ENCODE data around the gene ZC2HC1B.
A peak's percentile ranks its signal among the peaks of the same experiment; 100 is the strongest.

ZC2HC1B gene

DNA sequence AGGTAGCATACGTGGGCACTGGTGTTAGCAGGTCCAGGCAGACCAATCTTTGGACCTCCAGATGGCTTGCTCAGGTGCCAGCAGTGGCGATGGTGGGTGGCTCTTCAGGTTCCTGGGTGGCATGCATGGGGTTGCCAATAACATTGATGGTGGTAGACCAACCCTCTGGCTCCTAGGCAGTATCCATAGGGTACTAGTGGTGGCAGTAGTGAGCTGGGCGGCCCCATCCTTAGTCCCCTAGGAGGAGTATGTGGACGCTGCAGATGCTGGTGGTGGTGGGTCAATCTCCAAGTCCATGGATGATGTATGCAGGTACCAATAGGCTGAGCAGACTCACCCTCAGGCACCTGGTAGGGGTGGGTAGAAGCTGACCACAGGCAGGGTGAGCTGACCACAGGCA is 70.6 kb downstream of the ZC2HC1B start:
- no peak for DNase-seq (ENCODE audit: low read depth)

DNA sequence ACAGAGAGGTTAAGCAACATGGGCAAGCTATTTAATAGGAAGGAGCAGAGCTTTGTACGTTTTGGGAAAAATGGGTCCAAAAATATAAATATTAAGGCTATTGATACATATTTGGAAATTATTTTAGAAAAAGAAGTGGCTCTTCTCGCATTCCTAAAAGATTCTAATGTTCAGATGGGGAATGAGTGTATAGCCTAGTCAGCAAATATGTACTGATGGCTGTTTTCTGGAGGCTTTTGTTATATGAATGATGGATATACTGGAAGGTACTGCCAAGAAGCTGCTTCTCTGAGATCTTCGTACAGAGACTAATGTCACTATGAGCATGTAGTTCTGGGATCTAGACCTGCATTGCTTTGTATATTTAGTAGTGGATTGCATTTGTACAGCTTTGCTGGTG is 72.1 kb downstream of the ZC2HC1B start:
- DNase-seq (ENCODE audit: low read depth): no peak

DNA sequence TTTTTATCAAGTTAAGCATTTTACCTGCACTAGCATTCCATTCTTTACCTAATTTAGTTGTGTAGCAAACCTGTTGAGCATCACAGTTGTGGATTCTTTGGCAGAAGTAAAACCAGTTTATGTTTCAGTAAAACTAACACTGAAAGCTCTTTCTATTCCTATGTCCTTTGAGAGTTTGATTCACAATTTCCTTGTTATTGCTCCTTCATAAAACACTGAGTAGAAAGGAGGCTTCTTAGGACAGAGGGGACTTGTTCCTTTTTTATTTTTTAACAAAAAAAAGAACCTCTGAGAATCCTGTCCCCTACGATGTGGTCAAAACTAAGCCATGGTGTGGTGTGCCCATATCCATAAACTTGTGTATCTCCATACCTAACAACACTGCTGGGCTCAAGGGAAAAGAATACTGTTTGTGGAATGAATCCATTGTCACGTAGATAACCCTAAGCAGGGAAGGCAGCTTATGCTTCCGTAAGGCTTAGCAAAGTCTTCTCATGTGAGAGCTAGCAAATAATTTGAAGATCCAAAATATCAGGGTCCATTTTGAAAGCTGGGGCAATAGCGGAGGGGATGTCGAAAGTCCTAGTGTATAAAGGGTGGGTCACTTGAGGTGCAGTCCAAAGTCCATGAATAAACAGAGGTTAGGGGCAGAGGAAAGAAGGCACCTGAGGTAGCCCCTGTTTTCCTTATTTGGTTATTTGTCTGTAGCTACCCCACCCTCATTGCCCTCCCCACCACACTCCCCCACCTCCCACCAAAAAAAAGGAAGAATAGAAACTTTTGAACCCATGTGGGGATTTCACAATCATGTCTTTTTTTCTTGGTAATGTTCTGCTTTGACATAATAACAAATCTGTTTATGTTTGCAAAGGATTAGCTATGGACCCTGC is 72.7 kb downstream of the ZC2HC1B start:
- DNase-seq (ENCODE audit: low read depth): no peak

DNA sequence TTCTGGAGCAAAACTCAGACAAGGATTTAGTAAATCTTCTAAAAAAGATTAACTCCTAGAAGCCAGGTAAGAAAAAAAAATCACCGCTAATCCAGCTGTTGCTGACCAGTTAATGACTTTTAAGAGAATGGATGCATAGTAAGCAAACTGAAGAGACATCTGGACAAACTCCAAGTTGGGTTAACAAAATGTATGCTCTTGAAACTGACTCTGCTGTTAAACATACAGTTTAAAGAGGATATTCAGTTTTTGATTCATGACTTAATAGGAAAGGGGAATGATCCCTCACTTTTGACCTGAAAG is 73.3 kb downstream of the ZC2HC1B start:
- no peak for DNase-seq (ENCODE audit: low read depth)

DNA sequence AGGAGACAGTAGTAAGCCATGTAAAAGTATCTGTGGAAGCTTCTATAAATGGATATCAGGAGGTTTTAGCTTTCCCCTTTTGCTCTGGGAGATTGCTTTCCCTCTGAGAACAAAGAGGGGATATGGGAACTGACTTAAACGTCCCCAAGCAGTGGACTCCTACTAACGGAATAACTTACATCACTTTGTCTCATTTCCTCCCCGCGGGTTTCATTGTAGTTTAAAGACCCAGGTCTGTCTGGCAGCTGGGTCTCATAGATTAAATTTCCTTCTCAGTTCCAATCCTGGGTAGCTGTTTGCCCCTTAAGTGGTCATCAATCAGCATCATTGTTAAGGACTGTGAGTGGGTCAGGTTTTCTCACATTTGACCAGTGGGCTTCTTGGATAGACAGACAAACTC is 75.1 kb downstream of the ZC2HC1B start:
- DNase-seq (ENCODE audit: low read depth): no peak

DNA sequence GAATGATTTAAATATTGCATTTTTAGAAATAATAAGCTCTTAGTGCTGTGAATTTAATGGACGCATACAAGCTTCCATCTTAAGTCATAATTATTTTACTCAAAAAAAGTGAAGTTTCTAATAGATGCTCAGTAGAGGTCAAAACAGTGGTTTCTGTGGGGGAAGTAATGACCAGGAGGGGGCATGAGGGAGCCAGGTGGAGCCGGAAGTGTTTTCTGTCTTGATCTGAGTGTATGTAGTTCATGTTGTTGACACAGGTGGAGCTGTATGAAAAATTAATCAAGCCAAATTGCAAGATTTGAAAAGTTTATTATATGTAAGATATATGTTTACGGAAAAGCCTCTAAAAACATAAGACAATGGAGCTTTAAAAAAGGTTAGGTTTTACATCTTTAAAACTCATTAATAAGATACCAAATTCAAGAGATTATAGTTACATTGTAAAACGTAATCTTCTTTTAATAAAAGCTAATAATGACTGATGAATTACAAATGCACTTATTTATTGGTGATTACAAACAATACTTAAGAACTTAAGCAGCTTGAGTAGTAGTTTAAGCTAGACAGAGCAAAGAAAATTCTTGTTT is 75.8 kb downstream of the ZC2HC1B start:
- DNase-seq (ENCODE audit: low read depth): peak; percentile 10

DNA sequence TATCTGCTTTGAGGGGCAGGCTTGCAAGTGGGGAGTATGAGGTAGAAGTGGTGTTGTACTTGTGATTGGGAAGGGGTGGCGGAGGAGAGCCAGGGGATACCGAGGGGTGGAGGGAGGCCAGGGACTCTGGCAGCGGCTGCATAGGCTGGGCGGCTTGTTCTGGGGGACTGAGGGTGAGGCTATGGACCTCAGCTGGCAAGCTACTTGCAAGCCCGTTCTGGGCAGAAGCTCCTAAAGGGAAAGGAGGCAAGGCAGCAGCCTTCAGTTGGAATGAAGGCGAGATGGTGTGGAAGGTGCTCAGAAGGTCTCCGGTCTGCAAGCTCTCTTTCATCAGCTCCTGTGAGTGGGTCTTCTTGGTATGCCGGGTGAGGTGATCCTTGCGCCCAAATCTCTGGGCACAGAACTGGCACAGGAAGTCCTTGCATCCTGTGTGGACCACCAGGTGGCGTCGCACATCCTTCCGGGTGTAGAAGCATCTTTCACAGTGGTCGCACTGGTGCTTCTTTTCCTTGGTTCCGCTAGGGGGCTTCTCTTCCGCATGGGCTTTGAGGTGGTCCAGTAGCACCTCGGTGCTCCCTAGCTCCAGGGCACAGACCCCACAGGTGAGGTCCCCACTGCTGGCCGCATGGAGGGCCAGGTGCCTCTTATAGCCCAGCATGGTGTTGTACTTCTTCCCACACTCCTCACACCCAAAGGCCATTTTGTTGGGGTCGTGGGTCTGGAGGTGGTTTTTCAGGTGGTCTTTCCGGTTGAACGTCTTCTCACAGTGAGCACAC is 77.8 kb downstream of the ZC2HC1B start:
- DNase-seq (ENCODE audit: low read depth): peak; percentile 18

DNA sequence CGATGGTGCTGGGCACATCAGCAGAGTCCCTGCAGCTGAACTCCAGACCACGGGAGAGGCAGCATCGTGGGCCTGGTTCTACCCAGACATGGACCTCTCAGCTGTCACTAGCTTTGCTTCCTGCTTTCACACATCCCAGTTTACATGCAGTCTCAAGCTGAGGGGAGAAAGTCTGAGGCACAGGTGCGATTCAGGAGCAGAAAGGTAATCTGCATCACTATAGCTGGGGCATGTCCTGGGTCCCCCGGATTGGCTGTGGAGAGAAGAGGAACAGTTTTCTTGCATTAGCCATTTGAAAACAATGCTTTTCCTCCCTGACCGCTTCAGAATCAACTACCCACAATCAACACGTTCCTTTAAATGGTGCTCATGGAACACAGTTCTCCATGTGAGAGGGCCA is 83.9 kb downstream of the ZC2HC1B start:
- no peak for DNase-seq (ENCODE audit: low read depth)

DNA sequence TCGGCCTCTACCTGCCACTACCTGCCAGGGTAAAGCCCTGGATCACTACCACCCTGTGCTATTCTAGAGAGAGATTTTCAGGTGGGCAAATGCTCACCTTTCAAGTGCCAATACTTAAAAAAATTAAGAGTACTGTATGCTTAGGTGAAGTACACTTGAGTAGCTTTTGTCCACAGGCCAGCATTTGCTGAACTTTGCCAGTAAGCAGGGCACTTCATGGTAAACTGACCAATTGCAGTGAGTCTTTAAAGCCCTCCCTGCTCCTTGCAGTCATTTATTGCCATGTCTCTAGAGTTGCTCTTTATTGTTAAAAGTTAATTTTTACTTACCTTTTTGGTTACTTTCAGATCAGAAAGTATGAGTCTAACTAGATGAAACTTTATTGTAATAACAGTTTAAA is 85.3 kb downstream of the ZC2HC1B start:
- no peak for DNase-seq (ENCODE audit: low read depth)

DNA sequence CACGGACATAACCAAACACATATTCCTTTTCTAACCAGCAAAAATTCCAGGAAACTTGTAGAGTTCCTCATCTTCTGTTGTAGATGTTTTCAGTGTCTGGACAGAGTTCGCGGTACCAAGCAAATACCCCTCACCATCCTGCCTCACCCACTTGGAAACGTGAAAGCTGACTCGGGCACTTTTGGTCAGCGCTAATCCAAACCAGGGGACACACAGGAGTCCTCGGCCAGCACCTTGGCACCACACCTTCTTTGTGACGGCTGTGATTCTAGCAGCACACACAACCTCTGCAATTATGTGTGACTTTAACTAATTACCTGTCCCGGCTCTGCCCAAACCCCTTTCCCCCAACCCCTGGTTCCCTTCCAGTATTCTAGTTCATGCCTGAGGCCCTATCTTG is 85.7 kb downstream of the ZC2HC1B start:
- no peak for DNase-seq (ENCODE audit: low read depth)

DNA sequence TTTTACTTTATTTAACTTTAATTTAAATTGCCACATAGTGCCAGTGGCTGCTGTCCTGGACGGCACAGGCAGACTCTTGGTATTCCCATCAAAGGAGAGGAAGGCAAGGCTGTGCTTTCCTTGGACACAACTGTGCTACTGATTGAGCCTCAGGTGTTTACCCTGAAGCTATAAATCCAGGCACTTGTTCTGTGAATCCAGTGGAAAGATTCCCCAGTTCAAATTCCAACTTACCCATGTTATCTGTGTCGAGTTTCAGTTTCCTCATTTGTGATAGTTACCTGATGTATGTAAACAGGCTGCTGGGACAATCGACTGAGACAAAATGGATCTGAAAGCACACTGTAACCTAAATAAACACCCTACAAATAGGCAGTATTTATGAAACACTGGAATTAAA is 86.6 kb downstream of the ZC2HC1B start:
- DNase-seq (ENCODE audit: low read depth): no peak

DNA sequence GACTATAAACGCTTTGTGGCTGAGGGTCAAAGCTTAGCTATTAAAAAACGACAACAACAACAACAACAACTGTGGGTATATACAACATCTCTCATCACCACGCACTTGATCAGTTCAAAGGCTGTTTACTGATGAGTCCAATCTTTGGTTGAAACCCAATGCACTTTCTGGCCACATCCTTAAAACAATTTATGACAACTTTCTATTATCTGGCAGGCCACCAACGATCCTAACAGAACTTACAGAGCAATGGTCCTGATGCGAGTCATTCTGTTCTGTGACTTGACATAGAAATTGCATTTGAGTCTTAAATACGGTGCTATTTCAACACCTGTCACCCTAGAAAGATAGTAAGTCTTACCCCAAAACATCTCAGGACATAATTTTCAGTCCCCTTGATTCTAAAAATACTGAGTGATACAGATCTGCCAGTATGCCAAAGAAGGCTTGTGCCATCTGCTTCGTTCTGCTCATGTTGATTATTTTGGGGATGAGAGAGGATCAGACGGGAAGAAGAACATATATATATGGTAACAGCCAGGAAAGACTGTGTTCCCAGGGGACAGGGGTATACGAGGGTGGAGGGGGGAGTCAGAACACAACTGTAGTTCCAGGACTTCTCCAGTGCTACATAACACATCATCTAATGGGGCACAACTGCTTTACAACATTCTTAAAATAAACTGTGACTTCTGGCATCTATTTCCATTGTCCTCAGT is 87.9 kb downstream of the ZC2HC1B start:
- no peak for DNase-seq (ENCODE audit: low read depth)

DNA sequence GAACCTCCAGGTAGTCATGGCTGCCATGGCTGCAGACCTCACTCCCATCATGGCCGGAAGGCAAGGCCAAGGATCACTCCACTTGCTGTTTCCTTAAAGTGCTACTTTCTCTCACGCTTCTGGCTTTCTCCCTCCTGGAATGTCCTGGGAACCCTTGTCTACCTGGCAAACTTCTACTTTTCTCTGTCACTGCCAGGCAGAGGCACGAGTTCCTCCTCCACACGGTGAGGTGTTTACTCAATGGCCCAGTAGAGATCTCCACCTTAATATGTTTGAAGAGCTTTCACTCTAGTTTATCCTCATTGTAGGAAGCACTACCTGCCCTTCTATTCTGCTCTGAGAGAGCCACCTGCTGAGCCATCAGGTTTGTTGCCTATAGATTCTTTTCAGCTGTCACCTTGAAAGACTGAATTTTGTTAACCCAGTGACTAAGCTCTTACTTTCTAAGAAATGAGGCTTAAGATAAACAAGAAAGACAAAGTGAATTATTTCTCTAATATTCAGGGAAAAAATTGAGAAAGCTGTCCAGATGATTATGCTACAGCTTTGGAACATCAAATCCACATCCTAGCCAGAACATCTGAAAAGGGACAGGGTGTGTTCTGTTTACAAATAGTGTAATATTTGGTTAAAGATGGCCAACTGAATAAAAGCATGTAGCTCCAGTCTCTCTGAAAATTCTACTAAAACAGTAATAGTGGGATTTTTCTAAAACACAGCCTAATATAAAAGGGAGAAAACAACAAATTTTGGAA is 88.8 kb downstream of the ZC2HC1B start:
- DNase-seq (ENCODE audit: low read depth): no peak

DNA sequence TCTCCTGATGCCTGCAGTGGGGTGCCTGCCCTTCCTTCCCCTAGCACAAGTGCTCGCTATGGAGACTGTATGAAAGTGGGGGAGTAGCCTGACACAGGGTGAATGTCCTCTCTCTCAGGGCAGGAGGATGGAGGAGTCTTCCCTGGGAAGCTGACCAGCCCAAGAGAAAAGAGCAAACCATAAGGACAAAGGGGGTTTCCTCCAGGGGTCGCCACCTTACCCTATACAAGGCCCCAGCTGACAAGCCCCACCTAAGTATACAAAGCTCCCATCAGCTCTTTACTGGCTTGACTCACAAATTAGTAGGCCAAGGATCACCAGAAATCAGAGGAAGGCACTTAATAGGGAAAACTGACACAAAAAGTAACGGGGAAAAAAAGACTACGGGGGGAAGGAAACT is 89.6 kb downstream of the ZC2HC1B start:
- no peak for DNase-seq (ENCODE audit: low read depth)

DNA sequence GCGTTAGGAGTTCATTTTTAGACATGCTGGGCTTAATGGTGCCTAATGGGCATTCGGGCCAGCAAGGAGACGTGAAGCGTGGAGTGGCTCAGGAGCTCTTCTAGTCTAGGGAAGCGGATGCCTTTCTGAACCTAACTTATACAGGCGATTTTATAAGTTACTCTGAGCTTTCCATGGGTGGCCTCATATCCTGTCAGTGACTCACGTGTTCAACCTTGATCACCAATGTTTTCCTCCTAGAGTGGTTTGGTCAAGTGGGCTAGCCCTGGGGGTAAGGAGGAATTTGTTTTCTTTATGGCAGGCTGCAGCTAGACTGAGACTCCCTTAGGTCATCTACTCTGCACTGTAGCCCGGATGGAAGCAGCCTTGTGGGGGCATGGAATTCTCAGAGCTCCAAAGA is 91.7 kb downstream of the ZC2HC1B start:
- DNase-seq (ENCODE audit: low read depth): no peak

DNA sequence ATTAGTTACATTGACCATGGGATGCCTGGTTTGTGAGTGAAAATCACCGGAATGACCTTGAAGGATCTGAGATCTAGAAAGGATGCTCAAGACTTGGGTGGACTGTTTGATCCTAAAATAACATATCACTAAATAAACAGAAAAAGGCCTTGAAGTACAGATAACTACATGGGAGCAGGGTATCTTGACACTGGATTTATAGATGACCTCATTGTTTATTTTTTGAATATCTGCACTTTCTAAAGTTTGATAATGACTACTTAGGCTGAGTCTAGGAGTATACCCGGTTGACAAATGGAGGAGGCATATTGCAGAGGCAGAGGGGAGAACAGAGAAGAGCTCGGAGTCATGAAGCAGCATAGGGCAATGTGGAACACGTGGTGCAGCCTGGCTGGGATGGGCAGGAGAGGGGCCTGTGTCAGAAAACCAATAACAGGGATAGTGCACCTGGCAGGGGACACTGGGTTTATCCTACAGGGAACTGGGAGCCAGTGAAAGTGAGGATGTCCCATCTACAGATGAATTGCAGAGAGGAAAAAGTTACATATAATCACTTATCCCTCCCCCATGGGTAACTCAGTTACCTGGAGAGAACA is 93.5 kb downstream of the ZC2HC1B start:
- DNase-seq (ENCODE audit: low read depth): no peak

DNA sequence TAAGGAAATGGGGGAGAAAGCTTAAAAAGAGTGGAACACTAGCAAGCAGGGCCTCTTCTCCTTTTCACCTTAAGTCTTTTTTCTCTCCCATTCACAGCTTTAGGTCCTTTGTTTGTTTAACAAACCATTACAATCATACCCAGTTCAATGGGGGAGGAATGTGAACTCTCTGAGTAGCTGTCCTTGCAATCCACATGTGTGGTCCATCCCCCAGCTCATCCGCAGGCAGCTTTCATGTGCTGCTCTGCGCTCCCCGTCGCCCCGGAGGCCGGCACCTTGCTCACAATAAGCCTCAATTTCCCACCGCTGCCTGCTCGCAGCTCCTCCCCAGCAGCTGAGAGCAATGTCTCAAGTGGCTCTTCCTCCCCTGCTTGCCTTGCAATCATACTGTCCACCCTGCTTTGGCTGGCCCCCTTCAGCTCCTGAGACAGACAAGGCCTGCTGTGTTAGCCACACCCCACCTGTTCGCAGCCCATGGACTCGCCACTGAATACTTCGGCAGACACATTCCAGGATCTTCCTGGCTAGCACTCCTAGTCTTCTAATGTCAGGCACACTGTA is 94.6 kb downstream of the ZC2HC1B start:
- no peak for DNase-seq (ENCODE audit: low read depth)

DNA sequence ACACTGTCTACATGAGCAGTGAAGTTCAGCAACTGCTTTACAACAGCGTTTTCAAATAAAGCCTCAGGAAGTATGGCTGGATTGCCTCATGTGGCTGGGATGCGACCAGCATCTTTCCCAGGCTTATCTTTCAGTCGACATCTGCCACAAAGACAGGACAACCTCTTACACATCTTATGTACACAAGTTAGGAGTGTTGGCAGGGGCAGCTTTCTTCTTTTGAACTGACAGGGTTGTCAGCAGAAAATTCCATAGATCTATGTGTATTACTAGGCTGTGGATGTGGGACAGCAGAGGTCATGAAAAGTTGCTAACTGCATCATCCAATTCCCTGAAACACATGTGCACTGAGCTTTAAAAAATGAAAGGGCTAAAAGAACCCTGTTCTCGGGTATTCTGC is 95.7 kb downstream of the ZC2HC1B start:
- DNase-seq (ENCODE audit: low read depth): no peak

DNA sequence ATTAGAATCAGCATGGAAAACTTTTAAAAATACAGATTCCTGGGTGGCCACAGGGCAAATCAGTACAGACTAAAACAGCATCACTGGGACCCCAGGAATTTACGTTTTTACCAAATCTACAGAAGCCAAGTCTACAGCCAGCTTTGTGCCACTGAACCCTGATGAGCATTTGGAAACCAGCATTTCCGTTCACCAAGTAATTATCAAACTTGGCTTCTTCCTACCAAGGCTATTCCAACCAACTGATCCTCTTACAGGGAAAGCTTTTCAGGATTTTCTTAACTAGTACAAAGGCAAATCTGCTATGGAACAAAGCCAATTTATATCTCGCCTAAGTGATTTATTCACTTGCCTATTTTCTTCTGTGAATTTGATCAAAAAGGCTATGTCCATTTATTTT is 96.8 kb downstream of the ZC2HC1B start:
- no peak for DNase-seq (ENCODE audit: low read depth)

DNA sequence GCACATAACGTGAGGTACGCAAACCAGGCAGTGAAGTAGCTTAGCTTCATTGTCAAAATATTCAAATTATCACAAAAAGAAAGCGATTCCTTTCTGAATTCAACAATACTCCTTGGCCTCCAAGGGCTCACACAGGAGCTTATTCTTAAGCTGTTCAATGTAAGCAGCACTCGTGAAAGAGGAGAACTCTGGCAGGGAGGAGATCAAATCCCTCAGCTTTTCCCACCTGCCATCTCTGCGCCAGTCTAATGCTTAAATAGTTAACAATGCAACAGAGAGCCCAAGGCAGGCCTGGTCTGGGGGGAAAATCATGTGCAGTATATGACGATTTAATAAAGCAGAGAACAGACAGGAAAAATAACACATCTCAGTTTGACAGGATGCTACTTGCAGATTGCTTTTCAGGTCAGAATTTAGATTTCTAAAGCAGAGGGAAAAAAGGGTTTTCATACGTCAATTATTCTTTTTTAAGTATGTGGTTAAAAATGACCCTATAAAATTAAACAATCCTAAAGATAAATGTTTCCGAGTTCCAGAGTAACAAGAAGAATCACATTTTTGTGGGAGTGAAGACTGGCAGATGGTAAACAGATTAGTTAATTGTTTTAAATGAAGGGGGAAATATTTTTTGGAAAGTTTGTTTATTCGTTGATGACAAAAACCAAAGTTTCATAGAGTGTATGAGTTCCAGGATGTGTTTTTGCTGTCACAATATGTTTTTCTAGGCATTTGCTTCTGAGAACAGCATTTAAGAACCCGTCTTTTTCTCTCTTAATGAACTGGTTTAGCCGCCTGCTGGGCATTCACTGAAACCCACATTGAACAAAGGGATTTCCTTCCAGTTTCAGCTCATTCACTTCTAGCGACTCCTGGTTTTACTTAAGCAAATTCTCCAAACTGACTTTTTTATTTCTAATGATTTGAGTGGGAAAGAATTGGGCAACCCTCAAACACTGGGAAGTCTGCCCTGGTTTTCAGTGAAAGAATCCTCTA is 97.9 kb downstream of the ZC2HC1B start:
- DNase-seq (ENCODE audit: low read depth): no peak

Measured in activated T-helper 1 cell treated with Interleukin-2 at 50 U/mL for 16 hours (primary cell).